ENCODE results near the gene XRCC2.
A peak's percentile ranks its signal among the peaks of the same experiment; 100 is the strongest.
"Not testable (repeated sequence)": the region's sequence is repeated elsewhere in the genome, so short reads cannot be mapped to it uniquely, and the experiment has no call there.

The XRCC2 gene

GRCh38 chr7:152663931-152664330 is 12.0 kb downstream of the XRCC2 start:
- DNase-seq: no peak

GRCh38 chr7:152663148-152663740 is 12.7 kb downstream of the XRCC2 start:
- peak; percentile 27 for DNase-seq

- DNase-seq: no peak
Observed at GRCh38 chr7:152661479-152661878, 14.5 kb downstream of the XRCC2 start.

DNA sequence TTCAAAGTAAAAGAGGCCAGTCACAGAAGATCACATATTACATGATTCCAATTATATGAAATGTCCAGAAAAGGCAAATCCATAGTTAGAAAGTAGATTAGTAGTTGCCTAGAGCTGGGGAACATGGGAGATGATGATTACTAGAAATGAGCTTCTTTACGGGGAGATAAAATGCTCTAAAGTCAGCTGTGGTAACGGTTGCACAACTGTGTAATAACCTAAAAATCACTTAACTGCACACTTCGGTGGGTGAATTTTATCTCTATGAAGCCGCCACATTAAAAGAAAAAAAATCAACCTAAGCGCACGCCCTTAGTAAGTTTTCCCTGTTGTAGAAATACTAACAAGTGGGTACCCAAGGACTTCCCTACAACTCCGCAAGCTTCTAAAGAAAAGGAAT is 15.9 kb downstream of the XRCC2 start:
- no peak for DNase-seq

DNA sequence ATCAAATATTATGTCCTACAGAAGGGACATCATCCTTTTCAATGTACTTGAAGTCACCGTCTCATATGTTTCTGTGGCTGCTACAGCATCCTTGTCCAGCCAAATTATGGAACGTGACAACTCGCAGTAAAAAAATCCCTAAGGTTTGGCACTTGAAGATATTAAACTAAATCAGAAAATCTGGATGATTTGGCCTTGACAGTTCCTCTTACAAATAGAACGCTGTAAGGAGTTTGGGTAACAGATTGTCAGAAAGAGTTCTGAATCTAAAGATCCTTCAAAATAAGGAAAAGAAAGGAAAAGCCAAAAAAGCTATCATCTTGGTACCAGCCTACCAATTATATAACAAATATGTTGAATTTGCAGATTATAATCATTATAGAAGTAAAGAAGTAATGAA is 21.0 kb downstream of the XRCC2 start:
- DNase-seq: no peak

DNA sequence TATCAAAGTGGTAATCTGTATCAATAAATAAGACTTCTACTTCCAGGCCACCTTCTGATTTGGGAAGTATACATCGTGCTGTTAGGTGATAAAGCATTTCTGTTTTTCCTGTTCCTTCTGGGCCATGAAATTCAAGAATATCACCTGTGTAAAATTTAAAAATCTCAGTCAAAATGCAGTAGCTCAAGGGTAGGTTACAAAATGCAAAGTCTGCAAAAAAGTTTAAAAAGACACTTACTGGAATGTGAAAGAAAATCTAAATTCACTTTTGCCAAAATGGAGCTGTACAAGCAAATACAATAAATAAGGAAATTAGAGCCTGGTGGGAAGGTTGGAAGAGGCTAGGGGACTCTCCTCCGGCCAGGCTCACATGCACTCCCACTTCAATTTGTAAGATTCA is 26.7 kb downstream of the XRCC2 start:
- no peak for DNase-seq

DNA sequence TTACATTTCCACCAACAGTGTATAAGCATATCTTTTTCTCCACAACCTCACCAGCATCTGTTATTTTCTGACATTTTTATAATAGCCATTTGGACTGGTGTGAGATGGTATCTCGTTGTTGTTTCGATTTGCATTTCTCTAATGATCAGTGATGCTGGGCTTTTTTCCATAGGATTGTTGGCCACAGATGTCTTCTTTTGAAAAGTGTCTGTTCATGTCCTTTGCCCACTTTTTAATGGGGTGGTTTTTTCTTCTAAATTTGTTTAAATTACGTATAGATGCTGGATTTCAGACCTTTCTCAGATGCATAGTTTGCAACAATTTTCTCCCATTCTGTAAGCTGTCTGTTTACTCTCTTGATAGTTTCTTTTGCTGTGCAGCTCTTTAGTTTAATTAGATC is 28.9 kb downstream of the XRCC2 start:
- DNase-seq: no peak

- DNase-seq: not testable (repeated sequence)
Observed at GRCh38 chr7:152646579-152646978, 29.4 kb downstream of the XRCC2 start.

GRCh38 chr7:152643979-152644559 is 31.9 kb downstream of the XRCC2 start:
- DNase-seq: no peak

DNA sequence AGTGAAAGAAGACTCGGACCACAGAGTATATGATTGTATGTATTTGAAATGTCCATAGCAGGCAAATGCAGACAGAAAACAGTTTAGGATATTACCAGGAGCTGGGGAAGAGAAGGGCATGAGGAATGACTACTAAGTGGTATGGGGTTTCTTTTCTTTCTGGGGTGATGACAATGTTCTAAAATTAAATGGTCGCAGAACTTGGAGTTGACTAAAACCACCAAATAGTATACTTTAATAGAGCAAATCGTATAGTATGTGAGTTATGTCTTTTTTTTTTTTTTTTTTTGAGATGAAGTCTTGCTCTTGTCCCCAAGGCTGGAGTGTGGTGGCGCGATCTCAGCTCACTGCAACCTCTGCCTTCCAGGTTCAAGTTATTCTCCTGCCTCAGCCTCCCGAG is 34.6 kb downstream of the XRCC2 start:
- DNase-seq: no peak

GRCh38 chr7:152640829-152641228 is 35.1 kb downstream of the XRCC2 start:
- no peak for DNase-seq

DNA sequence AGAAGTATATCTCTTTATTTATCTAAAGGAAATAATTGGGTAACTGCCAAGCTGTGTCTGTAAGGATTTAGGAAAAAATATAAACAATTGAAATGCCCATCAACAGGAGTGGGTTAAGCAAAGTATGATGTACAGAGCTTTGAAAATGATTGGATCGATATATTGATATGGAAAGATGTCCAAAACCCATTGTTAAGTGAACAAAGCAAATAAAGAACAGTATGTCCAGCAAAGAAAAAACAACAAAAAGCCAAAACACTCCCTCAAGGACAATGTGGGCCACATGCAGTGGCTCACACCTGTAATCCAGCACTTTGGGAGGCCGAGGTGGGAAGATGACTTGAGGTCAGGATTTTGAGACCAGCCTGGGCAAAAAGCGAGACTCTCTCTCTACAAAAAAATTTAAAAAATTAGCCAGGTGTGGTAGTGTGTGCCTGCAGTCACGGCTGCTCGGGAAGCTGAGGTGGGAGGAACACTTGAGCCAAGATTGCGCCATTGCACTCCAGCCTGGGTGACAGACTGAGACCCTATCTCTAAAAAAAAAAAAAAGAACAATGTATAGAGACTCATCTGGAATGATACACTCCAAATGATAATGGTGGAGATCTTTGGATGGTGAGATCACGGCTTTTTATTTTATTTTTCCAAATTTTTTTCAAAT is 37.9 kb downstream of the XRCC2 start:
- no peak for DNase-seq

- DNase-seq: no peak
Observed at GRCh38 chr7:152637161-152637560, 38.8 kb downstream of the XRCC2 start.

DNA sequence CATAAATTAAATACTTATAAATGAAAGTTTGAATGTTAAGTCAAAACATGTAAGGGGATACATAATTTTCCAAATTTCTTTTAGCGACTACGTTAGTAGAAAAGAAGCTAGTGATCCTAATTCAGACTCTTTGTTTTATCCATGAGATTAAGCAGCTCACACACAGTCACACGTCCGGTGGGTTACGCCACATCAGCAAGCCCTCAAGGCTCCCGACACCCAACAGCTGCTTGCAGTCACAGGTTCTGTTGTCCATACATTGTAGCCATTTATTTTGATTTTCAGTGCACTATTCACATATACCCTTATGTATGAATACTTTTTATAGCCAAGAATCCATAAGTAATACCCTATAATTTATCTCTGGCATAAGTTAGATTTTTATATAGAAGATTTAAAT is 39.5 kb downstream of the XRCC2 start:
- DNase-seq: no peak

DNA sequence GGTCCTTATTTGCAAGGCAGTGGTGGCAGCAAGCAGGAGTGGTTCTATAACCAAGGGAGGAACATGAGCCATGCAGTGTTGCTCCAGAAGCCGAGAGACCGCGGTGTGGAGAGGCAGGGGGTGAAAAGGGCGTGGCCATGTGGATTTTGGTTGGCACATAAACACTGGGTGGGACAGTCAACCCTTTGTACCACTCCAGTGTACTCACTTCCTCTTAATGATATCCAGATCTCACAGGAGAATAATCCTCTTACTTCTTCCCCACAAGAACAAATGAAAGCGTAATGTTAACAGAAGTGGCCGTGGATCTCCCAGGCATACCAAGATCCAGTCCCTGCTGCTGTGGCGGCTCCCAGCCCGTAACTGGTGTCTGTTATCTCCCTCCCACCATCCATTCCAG is 42.4 kb downstream of the XRCC2 start:
- no peak for DNase-seq

DNA sequence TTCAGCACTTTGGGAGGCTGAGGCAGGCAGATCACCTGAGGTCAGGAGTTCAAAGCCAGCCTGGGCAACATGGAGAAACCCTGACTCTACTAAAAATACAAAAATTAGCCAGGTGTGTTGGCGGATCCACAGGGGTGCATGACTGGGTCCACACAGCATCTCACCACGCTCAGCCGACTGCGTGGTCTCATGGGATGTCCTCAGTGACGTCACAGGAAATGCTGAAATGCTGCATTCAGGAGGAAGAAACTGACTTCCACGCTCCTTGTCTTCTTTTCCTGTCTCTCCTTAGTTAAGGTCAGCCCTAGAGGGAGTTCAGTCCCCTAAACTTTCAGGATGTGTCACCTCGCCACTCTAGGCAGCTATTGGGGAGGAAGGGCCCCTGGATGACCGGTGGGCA is 42.9 kb downstream of the XRCC2 start:
- no peak for DNase-seq

DNA sequence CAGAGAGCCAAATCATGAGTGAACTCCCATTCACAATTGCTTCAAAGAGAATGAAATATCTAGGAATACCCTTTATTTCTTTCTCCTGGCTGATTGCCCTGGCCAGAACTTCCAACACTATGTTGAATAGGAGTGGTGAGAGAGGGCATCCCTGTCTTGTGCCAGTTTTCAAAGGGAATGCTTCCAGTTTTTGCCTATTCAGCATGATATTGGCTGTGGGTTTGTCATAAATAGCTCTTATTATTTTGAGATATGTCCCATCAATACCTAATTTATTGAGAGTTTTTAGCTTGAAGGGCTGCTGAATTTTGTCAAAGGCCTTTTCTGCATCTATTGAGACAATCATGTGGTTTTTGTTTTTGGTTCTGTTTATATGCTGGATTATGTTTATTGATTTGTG is 47.2 kb downstream of the XRCC2 start:
- DNase-seq: not testable (repeated sequence)

DNA sequence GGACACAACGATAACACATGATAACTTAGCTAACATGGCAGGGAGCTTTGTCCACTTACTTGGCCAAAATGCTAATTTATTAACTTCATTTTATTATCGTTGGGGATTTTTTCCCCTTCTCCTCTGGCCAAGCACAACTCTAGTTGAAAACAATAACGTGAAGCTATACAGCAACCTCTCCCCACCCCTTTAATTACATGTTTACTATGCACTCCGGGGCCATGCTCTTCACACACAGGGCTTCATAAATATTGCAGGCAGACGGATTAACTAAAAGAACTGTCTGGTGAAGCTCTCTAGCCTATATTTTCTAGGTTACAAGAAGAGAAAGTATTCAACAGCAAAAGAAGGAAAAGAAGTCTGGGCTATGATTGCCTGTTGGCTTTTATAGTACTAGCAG is 51.7 kb downstream of the XRCC2 start:
- no peak for DNase-seq

DNA sequence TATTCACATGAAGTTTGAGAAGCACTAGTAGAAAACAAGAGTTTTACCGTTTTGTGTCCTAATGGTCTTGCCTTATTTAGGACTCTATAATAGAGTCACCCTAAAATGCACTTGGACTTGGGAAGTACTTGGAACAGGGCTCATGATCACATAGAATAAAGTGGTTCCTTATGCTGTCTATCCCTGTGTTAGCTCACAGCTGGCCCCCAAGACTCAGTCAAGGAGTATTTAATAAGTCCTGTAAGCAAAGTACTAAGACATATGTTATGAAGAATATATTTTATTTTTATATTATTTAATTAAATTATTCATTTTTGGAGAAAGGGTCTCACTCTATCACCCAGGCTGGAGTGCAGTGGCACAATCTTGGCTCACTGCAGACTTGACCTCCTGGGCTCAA is 54.5 kb downstream of the XRCC2 start:
- no peak for DNase-seq

- DNase-seq: no peak
Observed at GRCh38 chr7:152619027-152619739, 56.8 kb downstream of the XRCC2 start.

DNA sequence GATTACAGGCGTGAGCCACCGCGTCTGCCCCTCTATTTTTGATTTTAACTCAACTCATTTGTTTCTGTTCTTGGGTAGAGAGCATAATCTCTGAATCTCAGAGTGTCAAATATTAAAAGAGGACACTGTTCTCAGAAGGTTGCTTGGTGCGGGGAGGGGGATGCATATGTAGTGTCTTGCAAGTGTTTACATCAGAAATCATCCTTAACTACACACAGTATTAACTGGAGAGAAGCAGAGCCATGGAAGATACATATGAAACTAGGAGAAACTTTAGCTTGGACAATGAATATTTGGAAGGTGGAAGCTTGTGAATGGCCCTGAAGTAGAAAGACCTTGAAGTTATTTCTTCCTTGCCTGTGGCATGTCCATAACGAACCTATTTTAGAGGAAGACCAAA is 57.5 kb downstream of the XRCC2 start:
- no peak for DNase-seq

DNA sequence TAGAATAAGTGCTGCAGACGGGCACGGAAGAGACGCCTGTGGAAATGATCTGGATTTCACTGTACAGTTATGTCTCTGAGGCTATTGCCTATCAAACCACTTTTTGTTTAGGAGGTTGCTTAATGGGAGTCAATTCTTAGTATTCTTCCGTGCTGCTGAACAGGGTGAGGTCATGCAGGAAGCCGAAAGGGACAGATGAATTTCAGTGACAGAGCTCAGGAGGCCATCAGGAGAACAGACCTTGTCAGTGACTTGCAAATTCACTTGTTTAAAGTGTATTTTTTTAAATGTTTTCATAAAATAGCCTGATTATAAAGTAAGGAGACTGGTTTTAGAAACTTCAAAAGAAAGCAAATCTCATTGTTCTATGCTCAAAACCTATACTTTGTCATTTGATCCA is 58.9 kb downstream of the XRCC2 start:
- no peak for DNase-seq

GRCh38 chr7:152615031-152615741 is 60.8 kb downstream of the XRCC2 start:
- DNase-seq: peak; percentile 77

Data from NCI-H2171 (cell line).